Neural crest cell (in vitro differentiated cells): ENCODE results near the gene OR52N5. TPM values are rescaled to one million over a fixed set of nuclear protein-coding genes. Genes with fewer than 3 reads are reported as not detected.

ENCODE experiments used
- DNase-seq: peaks from one replicate; pipeline ENCODE4 v3.0.0; 2021; ENCODE audit warnings: low read depth, mixed read lengths, low spot score
- H3K27ac Mint-ChIP-seq: one replicate; pipeline ENCODE4 v1.8.0; 2021; ENCODE audit warnings: mild to moderate bottlenecking, mixed read lengths; ENCODE audit not compliant: unreplicated experiment
- H3K27me3 Mint-ChIP-seq: 2 replicates; pipeline ENCODE4 v1.8.0; 2021; ENCODE audit warnings: low read depth, mild to moderate bottlenecking, mixed read lengths
- H3K36me3 Mint-ChIP-seq: 2 replicates; pipeline ENCODE4 v1.8.0; 2021; ENCODE audit warnings: low read depth, mild to moderate bottlenecking, mixed read lengths
- H3K4me1 Mint-ChIP-seq: 2 replicates; pipeline ENCODE4 v1.8.0; 2021; ENCODE audit warnings: mixed read lengths
- H3K4me3 Mint-ChIP-seq: one replicate; pipeline ENCODE4 v1.8.0; 2021; ENCODE audit warnings: mild to moderate bottlenecking, mixed read lengths
- H3K9me3 Mint-ChIP-seq: 2 replicates; pipeline ENCODE4 v1.8.0; 2021; ENCODE audit warnings: mixed read lengths
- total RNA-seq: library from RNA; stranded (reverse); gene quantifications from 2 replicates; pipeline ENCODE4 v1.2.1, GENCODE V29; 2021
- TF ChIP-seq, protein P1 (sequence below): fragments of 200-600 bp; sonication (generic); conservative IDR thresholded peaks from 2 replicates; pipeline ENCODE4 v1.5.0; 2021; ENCODE audit warnings: antibody characterized with exemption, mild to moderate bottlenecking

The OR52N5 gene
- total RNA-seq, 1 donor from 2014 or later: not detected

GRCh38 chr11:5791165-5791564, 8.0 kb upstream of the OR52N5 start, which contains the start of gene OR52N1:
Gene OR52N1, minus strand, starts transcription at chr11:5791265. Its CDS starts 2,449 bp downstream, at chr11:5788816.
- Mint-ChIP-seq H3K9me3 (no peaks in the 10 kb centered on the region), H3K27ac (no peak within 1 kb of the TSS), H3K27me3 (peaks cover 13% of the 10 kb centered on the region), H3K4me3 (no peak within 1 kb of the TSS), H3K36me3 (no peaks in the 10 kb centered on the region), H3K4me1 (no peaks in the 10 kb centered on the region)
- TF ChIP-seq, protein P1, sequence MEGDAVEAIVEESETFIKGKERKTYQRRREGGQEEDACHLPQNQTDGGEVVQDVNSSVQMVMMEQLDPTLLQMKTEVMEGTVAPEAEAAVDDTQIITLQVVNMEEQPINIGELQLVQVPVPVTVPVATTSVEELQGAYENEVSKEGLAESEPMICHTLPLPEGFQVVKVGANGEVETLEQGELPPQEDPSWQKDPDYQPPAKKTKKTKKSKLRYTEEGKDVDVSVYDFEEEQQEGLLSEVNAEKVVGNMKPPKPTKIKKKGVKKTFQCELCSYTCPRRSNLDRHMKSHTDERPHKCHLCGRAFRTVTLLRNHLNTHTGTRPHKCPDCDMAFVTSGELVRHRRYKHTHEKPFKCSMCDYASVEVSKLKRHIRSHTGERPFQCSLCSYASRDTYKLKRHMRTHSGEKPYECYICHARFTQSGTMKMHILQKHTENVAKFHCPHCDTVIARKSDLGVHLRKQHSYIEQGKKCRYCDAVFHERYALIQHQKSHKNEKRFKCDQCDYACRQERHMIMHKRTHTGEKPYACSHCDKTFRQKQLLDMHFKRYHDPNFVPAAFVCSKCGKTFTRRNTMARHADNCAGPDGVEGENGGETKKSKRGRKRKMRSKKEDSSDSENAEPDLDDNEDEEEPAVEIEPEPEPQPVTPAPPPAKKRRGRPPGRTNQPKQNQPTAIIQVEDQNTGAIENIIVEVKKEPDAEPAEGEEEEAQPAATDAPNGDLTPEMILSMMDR: no peak
- no peak for DNase-seq

GRCh38 chr11:5767056-5767455, 16.1 kb downstream of the OR52N5 start:
- TF ChIP-seq, protein P1: no peak
- no peak overlapping the region for H3K4me3 Mint-ChIP-seq
- no peaks in the 10 kb centered on the region for H3K4me1 Mint-ChIP-seq

GRCh38 chr11:5753943-5754342, 29.2 kb downstream of the OR52N5 start, which contains the start of gene OR52N4:
Gene OR52N4, plus strand, starts transcription at chr11:5754243. Its CDS starts 498 bp downstream, at chr11:5754741.
- Mint-ChIP-seq H3K4me3 (no peak within 1 kb of the TSS), H3K4me1 (no peaks in the 10 kb centered on the region), H3K36me3 (no peaks in the 10 kb centered on the region), H3K27ac (no peak within 1 kb of the TSS), H3K27me3 (peaks cover 7% of the 10 kb centered on the region), H3K9me3 (no peaks in the 10 kb centered on the region)
- TF ChIP-seq, protein P1: no peak
- DNase-seq: no peak

More at GRCh38 chr11:5767056-5767455, 16.1 kb downstream of the OR52N5 start:
- no peak overlapping the region for H3K27ac Mint-ChIP-seq
- H3K9me3 Mint-ChIP-seq: no peaks in the 10 kb centered on the region
- no peaks in the 10 kb centered on the region for H3K36me3 Mint-ChIP-seq
- no peaks in the 10 kb centered on the region for H3K27me3 Mint-ChIP-seq
- no peak for DNase-seq

DNA sequence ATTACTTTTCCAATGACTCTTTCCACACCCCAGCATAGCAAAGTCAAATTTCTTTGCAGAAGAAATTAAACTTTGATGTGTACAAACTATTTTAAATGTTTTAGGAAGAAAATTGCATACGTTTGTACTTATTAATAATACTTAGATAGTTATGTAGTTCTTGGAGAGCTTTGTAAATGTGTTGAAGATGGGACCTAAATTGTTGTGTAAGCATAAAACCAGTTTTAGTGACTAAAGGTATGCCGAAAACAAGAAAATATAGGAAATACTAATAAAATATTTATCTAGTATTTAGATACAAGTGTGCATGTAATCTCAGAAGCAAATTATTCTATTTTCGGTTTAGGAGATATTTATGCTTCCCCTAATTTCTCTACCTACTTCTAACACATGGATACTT, 33.3 kb downstream of the OR52N5 start:
- no peak for DNase-seq
- H3K27me3 Mint-ChIP-seq: no peaks in the 10 kb centered on the region
- H3K36me3 Mint-ChIP-seq: no peaks in the 10 kb centered on the region
- H3K4me1 Mint-ChIP-seq: no peaks in the 10 kb centered on the region
- no peak overlapping the region for H3K27ac Mint-ChIP-seq
- H3K9me3 Mint-ChIP-seq: no peaks in the 10 kb centered on the region
- no peak overlapping the region for H3K4me3 Mint-ChIP-seq
- TF ChIP-seq, protein P1: no peak

GRCh38 chr11:5746614-5747013, 36.5 kb downstream of the OR52N5 start:
- TF ChIP-seq, protein P1: no peak
- no peak overlapping the region for H3K27ac Mint-ChIP-seq
- H3K9me3 Mint-ChIP-seq: no peaks in the 10 kb centered on the region
- peaks cover 18% of the 10 kb centered on the region for H3K27me3 Mint-ChIP-seq
- DNase-seq: no peak
- H3K4me3 Mint-ChIP-seq: no peak overlapping the region
- no peaks in the 10 kb centered on the region for H3K36me3 Mint-ChIP-seq
- H3K4me1 Mint-ChIP-seq: no peaks in the 10 kb centered on the region
